Measurements from ENCODE around the gene ANKRD11.
A peak's percentile ranks its signal among the peaks of the same experiment; 100 is the strongest.
"Not testable (repeated sequence)": the region's sequence is repeated elsewhere in the genome, so short reads cannot be mapped to it uniquely, and the experiment has no call there.

Gene ANKRD11

DNA sequence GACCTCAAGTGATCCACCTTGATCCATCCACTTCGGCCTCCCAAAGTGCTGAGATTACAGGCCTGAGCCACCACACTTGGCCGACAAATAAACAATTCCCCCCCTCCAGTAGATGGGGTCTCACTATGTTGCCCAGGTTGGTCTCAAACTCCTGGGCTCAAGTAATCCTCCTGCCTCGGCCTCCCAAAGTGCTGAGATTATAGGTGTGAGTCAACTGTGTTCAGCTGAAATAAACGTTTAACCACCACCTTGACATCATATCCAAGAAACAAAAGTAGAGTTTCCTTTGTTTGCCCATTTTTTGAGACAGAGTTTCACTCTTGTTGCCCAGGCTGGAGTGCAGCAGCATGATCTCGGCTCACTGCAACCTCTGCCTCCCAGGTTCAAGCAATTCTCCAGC is 107.8 kb downstream of the ANKRD11 start:
- not testable (repeated sequence) for H3K36me3 ChIP-seq (ENCODE audit: control insufficient read depth in 2 of 2, insufficient read depth in 2 of 2, low read length in 2 of 2); H3K9ac ChIP-seq (ENCODE audit: low read length in 2 of 2); H3K9me3 ChIP-seq (ENCODE audit: control insufficient read depth in 2 of 2, low read length in 2 of 2); H3K4me3 ChIP-seq (ENCODE audit: low read length in 2 of 2); H3K27ac ChIP-seq (ENCODE audit: low read length); H3K27me3 ChIP-seq (ENCODE audit: control insufficient read depth in 1 of 2, insufficient read depth in 2 of 2, low read length in 2 of 2)
- peaks cover 51% of the 10 kb centered on the region for H3K4me1 ChIP-seq (ENCODE audit: control insufficient read depth, insufficient read depth, low read length)

DNA sequence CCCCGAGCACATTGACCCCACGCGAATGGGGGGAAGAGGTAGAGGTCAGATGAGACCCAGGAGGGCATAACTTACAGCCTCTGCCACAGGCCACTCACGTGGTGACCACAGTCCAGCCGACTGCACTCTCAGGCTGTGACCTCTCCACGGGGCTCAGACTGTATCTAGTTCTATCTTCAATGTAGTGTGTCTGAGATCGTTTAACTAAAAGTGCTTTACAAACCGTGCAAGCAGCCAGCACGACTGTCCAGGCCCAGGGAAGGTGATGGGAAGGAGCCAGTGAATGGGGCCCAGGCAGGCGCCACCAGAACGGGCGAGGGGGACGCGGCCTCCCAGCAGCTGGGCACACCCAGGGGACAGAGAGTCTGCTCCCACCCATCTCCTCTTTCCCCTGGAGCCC is 108.6 kb downstream of the ANKRD11 start:
- H3K9ac ChIP-seq (ENCODE audit: low read length in 2 of 2), result no peak overlapping the region
- H3K36me3 ChIP-seq (ENCODE audit: control insufficient read depth in 2 of 2, insufficient read depth in 2 of 2, low read length in 2 of 2), result no peaks in the 10 kb centered on the region
- H3K27ac ChIP-seq (ENCODE audit: low read length), result no peak overlapping the region
- no peak overlapping the region for H3K4me3 ChIP-seq (ENCODE audit: low read length in 2 of 2)
- peaks cover 51% of the 10 kb centered on the region for H3K4me1 ChIP-seq (ENCODE audit: control insufficient read depth, insufficient read depth, low read length)
- H3K9me3 ChIP-seq (ENCODE audit: control insufficient read depth in 2 of 2, low read length in 2 of 2), result no peaks in the 10 kb centered on the region
- H3K27me3 ChIP-seq (ENCODE audit: control insufficient read depth in 1 of 2, insufficient read depth in 2 of 2, low read length in 2 of 2), result no peaks in the 10 kb centered on the region

DNA sequence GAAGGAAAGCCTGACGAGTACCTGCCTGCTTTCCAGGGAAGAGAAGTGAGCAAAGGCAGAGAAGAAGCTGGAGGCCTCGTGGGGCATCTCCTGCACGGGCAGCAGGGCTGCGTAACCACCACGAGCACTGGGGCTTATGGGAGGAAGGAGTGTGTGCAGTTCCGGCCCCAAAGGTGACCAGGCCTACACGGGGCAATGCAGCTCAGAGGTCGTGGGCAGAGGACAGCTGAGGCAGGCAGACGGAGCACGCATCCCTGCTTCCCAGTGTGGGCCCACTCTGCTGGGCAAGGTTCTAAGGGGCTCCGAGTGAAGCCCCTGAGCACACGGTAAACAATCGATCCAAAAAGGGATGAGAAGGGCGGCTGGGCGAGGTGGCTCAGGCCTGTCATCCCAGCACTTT is 109.7 kb downstream of the ANKRD11 start:
- no peaks in the 10 kb centered on the region for H3K27me3 ChIP-seq (ENCODE audit: control insufficient read depth in 1 of 2, insufficient read depth in 2 of 2, low read length in 2 of 2)
- H3K4me1 ChIP-seq (ENCODE audit: control insufficient read depth, insufficient read depth, low read length), result peaks cover 43% of the 10 kb centered on the region
- H3K36me3 ChIP-seq (ENCODE audit: control insufficient read depth in 2 of 2, insufficient read depth in 2 of 2, low read length in 2 of 2), result no peaks in the 10 kb centered on the region
- H3K4me3 ChIP-seq (ENCODE audit: low read length in 2 of 2), result no peak overlapping the region
- no peak overlapping the region for H3K27ac ChIP-seq (ENCODE audit: low read length)
- no peaks in the 10 kb centered on the region for H3K9me3 ChIP-seq (ENCODE audit: control insufficient read depth in 2 of 2, low read length in 2 of 2)
- no peak overlapping the region for H3K9ac ChIP-seq (ENCODE audit: low read length in 2 of 2)

DNA sequence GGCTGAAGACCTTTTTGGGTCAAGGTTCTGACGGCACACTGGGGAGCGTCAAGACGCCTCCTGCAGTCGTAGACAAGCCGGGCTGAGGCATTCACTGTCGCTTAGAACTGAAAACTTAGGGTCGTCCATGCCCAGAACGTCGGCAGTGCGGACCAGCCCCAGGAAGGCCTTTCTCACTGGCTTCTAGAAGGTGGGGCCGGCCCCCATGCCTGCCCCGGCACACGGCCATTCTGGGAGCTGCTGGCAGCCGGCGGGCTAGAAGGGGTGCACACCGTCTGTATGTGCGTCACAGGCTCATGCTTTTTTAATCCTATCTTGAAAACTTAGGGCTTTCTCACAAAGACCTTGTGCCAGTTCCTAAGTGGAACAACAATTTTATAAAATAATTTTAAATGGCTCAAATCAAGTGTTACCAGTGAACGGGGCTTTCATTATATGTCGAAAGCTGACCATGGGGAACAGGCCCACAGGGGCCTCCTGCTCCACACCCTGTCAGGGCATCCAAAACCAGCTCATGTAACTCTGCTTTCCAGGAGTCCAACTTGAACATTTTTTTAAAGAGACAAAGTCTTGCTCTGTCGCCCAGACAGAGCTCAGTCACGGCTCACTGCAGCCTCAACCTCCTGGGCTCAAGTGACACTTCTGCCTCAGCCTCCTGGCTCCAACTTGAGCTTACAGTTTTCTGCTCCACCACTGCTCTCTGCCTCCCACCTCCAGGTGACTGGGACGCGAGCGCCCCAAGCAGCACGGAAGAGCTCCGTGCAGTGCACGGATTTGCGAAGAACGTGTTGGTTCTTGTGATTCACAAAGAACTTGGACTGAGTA is 111.2 kb downstream of the ANKRD11 start:
- Histone ChIP-seq H3K9me3 (ENCODE audit: control insufficient read depth in 2 of 2, low read length in 2 of 2) (no peaks in the 10 kb centered on the region), H3K4me3 (ENCODE audit: low read length in 2 of 2) (peak overlapping the region in 1 of 2 donors; percentile 22), H3K9ac (ENCODE audit: low read length in 2 of 2) (no peak overlapping the region), H3K4me1 (ENCODE audit: control insufficient read depth, insufficient read depth, low read length) (peaks cover 44% of the 10 kb centered on the region), H3K36me3 (ENCODE audit: control insufficient read depth in 2 of 2, insufficient read depth in 2 of 2, low read length in 2 of 2) (no peaks in the 10 kb centered on the region), H3K27me3 (ENCODE audit: control insufficient read depth in 1 of 2, insufficient read depth in 2 of 2, low read length in 2 of 2) (no peaks in the 10 kb centered on the region), H3K27ac (ENCODE audit: low read length) (no peak overlapping the region)

DNA sequence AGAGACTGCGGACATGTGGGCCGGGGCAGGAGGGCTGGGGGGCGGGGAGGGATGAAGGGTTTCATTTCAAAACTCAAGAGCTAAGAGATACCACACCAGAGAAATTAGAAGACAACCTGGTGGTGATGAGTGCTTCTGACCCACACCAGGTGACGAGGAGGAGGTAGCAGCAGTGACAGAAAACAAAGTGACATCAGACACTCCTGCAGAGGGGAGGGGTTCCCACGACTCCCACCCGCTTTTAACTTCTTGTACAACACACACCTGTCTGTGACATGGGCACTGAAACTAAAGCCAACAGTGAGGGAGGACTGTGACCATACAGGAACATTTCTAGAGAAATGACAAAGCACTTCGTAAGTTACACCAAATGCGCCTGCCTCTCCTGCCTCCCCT is 112.9 kb downstream of the ANKRD11 start:
- H3K4me3 ChIP-seq (ENCODE audit: low read length in 2 of 2), result no peak overlapping the region
- peaks cover 43% of the 10 kb centered on the region for H3K4me1 ChIP-seq (ENCODE audit: control insufficient read depth, insufficient read depth, low read length)
- no peaks in the 10 kb centered on the region for H3K27me3 ChIP-seq (ENCODE audit: control insufficient read depth in 1 of 2, insufficient read depth in 2 of 2, low read length in 2 of 2)
- H3K36me3 ChIP-seq (ENCODE audit: control insufficient read depth in 2 of 2, insufficient read depth in 2 of 2, low read length in 2 of 2), result no peaks in the 10 kb centered on the region
- H3K9me3 ChIP-seq (ENCODE audit: control insufficient read depth in 2 of 2, low read length in 2 of 2), result no peaks in the 10 kb centered on the region
- no peak overlapping the region for H3K27ac ChIP-seq (ENCODE audit: low read length)
- H3K9ac ChIP-seq (ENCODE audit: low read length in 2 of 2), result no peak overlapping the region

DNA sequence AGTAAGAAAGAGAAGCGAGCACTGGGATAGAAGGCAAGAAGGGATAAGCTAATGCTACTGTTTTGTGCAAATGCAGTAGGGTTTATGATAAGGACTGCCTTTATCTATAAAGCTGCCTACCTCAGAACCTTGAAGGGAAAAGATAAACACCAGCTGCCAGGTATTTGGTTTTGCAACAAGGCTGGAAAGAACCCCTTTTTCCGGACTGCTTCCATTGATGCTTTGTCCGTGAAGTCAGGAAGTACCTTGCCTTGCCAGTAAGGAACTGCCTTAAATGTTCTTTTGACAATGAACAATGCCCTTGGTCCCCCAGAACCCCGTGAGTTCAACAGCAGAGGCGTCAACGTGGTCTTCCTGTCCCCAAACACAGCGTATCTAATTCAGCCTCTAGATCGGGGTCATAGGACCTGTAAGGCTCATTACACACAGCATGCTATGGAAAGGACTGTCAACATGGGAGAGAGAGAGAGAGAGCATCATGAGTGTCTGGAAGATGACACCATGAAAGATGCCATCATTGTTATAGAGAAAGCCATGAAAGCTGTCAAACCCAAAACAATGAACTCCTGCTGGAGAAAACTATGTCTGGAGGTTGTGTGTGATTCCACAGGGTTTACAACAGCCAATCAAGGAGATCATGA is 113.4 kb downstream of the ANKRD11 start:
- no peaks in the 10 kb centered on the region for H3K27me3 ChIP-seq (ENCODE audit: control insufficient read depth in 1 of 2, insufficient read depth in 2 of 2, low read length in 2 of 2)
- no peaks in the 10 kb centered on the region for H3K9me3 ChIP-seq (ENCODE audit: control insufficient read depth in 2 of 2, low read length in 2 of 2)
- no peaks in the 10 kb centered on the region for H3K36me3 ChIP-seq (ENCODE audit: control insufficient read depth in 2 of 2, insufficient read depth in 2 of 2, low read length in 2 of 2)
- H3K4me3 ChIP-seq (ENCODE audit: low read length in 2 of 2), result no peak overlapping the region
- no peak overlapping the region for H3K27ac ChIP-seq (ENCODE audit: low read length)
- H3K9ac ChIP-seq (ENCODE audit: low read length in 2 of 2), result no peak overlapping the region
- peaks cover 42% of the 10 kb centered on the region for H3K4me1 ChIP-seq (ENCODE audit: control insufficient read depth, insufficient read depth, low read length)

DNA sequence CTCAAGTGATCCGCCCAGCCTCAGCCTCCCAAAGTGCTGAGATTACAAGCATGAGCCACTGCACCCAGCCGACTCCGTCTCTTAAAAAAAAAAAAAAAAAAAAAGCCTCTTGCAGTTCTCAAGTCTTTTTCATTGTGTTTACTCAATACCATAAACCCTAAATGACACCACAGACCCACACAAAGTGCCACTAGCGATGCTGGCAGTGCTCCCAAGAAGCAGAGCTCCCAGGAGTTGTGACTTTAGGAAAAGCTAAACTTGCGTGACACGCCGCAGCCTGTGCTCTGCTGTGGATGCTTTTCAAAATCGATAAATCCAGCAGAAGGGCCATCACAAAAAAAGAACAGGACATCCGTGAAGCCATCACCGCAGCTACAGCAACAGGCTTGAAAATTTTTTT is 114.7 kb downstream of the ANKRD11 start:
- H3K36me3 ChIP-seq (ENCODE audit: control insufficient read depth in 2 of 2, insufficient read depth in 2 of 2, low read length in 2 of 2), result no peaks in the 10 kb centered on the region
- H3K9ac ChIP-seq (ENCODE audit: low read length in 2 of 2), result no peak overlapping the region
- H3K27ac ChIP-seq (ENCODE audit: low read length), result no peak overlapping the region
- no peaks in the 10 kb centered on the region for H3K27me3 ChIP-seq (ENCODE audit: control insufficient read depth in 1 of 2, insufficient read depth in 2 of 2, low read length in 2 of 2)
- no peaks in the 10 kb centered on the region for H3K9me3 ChIP-seq (ENCODE audit: control insufficient read depth in 2 of 2, low read length in 2 of 2)
- H3K4me1 ChIP-seq (ENCODE audit: control insufficient read depth, insufficient read depth, low read length), result peaks cover 37% of the 10 kb centered on the region
- no peak overlapping the region for H3K4me3 ChIP-seq (ENCODE audit: low read length in 2 of 2)

DNA sequence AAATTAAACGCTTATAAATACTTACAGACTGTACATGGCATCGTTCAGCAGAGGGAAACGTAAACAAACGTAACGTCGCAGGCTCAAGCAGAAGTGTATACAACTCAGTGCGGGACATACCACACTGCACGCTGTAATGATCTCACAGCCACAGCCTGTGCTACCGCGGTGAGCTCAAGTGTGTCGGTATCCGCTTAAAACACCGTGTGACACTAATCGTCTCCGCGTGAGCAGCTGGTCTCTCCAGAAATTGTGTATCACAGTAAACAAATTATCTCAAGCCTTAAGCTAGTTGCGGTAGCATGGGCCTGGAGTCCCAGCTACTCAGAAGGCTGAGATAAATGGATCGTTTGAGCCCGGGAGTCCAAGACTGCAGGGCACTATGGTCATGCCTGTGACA is 115.3 kb downstream of the ANKRD11 start:
- H3K9me3 ChIP-seq (ENCODE audit: control insufficient read depth in 2 of 2, low read length in 2 of 2), result no peaks in the 10 kb centered on the region
- no peaks in the 10 kb centered on the region for H3K27me3 ChIP-seq (ENCODE audit: control insufficient read depth in 1 of 2, insufficient read depth in 2 of 2, low read length in 2 of 2)
- H3K27ac ChIP-seq (ENCODE audit: low read length), result no peak overlapping the region
- H3K36me3 ChIP-seq (ENCODE audit: control insufficient read depth in 2 of 2, insufficient read depth in 2 of 2, low read length in 2 of 2), result no peaks in the 10 kb centered on the region
- peak overlapping the region in 1 of 2 donors; percentile 36 for H3K9ac ChIP-seq (ENCODE audit: low read length in 2 of 2)
- H3K4me1 ChIP-seq (ENCODE audit: control insufficient read depth, insufficient read depth, low read length), result peaks cover 38% of the 10 kb centered on the region
- peak overlapping the region in 1 of 2 donors; percentile 35 for H3K4me3 ChIP-seq (ENCODE audit: low read length in 2 of 2)

DNA sequence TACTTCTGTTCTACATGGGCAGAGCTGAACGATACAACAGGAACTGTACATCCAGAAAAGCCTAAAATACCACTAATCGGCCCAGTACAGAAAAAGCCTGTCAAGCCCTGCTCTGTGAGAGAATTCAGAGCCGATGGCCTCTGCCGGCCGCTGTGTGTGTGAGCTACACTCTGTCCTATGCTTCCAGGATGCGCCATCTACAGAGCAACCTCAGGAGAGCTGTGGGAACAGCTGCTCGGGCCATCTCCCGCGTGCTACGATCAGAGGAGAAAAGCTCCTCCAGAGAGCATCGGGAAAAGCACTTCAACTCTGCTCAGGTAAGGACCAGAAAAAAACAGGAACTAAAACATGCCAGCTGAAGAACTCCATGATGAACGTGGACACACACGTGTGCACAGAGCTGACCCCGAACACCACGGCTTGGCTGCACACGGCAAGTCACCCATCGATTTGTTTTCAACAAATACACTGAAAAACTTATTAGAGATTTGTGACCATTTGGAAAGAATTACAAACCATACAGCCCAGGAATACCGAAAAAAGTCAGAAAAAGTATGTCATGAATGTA is 115.9 kb downstream of the ANKRD11 start:
- peak overlapping the region in 1 of 2 donors; percentile 35 for H3K4me3 ChIP-seq (ENCODE audit: low read length in 2 of 2)
- no peak overlapping the region for H3K9ac ChIP-seq (ENCODE audit: low read length in 2 of 2)
- H3K27me3 ChIP-seq (ENCODE audit: control insufficient read depth in 1 of 2, insufficient read depth in 2 of 2, low read length in 2 of 2), result no peaks in the 10 kb centered on the region
- H3K4me1 ChIP-seq (ENCODE audit: control insufficient read depth, insufficient read depth, low read length), result peaks cover 43% of the 10 kb centered on the region
- H3K27ac ChIP-seq (ENCODE audit: low read length), result no peak overlapping the region
- H3K36me3 ChIP-seq (ENCODE audit: control insufficient read depth in 2 of 2, insufficient read depth in 2 of 2, low read length in 2 of 2), result no peaks in the 10 kb centered on the region
- H3K9me3 ChIP-seq (ENCODE audit: control insufficient read depth in 2 of 2, low read length in 2 of 2), result no peaks in the 10 kb centered on the region

DNA sequence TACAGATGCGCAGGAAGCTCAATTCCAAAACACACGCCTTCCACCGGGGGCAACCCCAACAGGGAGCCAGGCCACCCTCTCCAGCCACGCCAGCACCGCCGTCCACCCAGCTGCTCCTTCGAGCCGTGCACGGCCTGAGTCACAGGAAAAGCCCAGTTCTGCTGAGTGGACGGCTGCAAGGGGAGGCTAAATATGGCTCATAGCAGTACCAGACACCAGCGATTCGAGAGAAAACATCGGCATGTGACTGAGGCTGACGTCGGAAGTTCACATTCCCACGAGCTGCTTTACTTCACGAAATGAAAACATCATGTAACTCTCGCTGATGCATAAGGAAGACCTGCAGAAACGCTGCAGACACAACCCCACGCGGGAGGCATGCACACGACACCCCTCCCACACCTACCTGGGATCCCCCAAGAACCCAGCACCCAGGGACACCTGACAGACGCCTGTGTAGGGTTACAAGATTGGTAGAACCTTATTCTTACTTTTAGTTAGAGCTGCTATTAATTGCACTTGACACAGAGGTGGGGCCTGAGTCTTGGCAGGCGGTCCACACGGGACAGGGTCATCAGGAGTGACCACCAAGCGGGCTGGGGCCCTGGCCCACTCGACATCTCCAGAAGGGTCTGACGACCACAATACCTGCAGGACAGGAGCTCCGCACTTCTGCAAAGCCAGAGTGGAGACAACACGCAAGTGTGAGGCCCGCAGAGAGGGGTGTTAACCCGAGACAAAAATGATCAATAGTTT is 116.8 kb downstream of the ANKRD11 start:
- Histone ChIP-seq H3K4me3 (ENCODE audit: low read length in 2 of 2) (no peak overlapping the region), H3K9me3 (ENCODE audit: control insufficient read depth in 2 of 2, low read length in 2 of 2) (no peaks in the 10 kb centered on the region), H3K36me3 (ENCODE audit: control insufficient read depth in 2 of 2, insufficient read depth in 2 of 2, low read length in 2 of 2) (no peaks in the 10 kb centered on the region), H3K9ac (ENCODE audit: low read length in 2 of 2) (no peak overlapping the region), H3K4me1 (ENCODE audit: control insufficient read depth, insufficient read depth, low read length) (peaks cover 47% of the 10 kb centered on the region), H3K27me3 (ENCODE audit: control insufficient read depth in 1 of 2, insufficient read depth in 2 of 2, low read length in 2 of 2) (no peaks in the 10 kb centered on the region), H3K27ac (ENCODE audit: low read length) (no peak overlapping the region)
